HEK293T (cell line): Measurements from ENCODE around the gene SLC17A6.

Experiments
- CTCF ChIA-PET: fragments of 350-600 bp; formaldehyde crosslinking; extraction: SDS; loops from one replicate; lab custom pipeline; 2021; ENCODE audit warnings: antibody characterized with exemption, inconsistent platforms; lab: Yijun Ruan, JAX
- POLR2A ChIA-PET: fragments of 350-600 bp; formaldehyde crosslinking; extraction: SDS; loops from one replicate; lab custom pipeline; 2020; ENCODE audit warnings: antibody characterized with exemption, inconsistent platforms; lab: Yijun Ruan, JAX
- DNase-seq: peaks from one replicate; pipeline ENCODE4 v3.0.0; 2012; ENCODE audit warnings: mixed read lengths; ENCODE audit errors: extremely low spot score
- ARNT ChIP-seq: fragments of 450-650 bp; IDR thresholded peaks from 2 replicates; pipeline ENCODE4 v1.6.1; 2017; ENCODE audit warnings: mild to moderate bottlenecking
- BHLHE40 ChIP-seq: fragments of 450-650 bp; IDR thresholded peaks from 2 replicates; pipeline ENCODE4 v1.6.1; 2016; ENCODE audit warnings: mild to moderate bottlenecking, moderate library complexity, borderline replicate concordance
- CTBP1 ChIP-seq: fragments of 450-650 bp; IDR thresholded peaks from 2 replicates; pipeline ENCODE4 v1.6.1; 2016; ENCODE audit warnings: borderline replicate concordance
- ELF4 ChIP-seq: fragments of 450-650 bp; IDR thresholded peaks from 2 replicates; pipeline ENCODE4 v1.6.1; 2017; ENCODE audit warnings: antibody characterized with exemption
- FOXA1 ChIP-seq: fragments of 450-650 bp; IDR thresholded peaks from 2 replicates; pipeline ENCODE4 v1.6.1; 2016; ENCODE audit warnings: mild to moderate bottlenecking
- FOXK2 ChIP-seq: fragments of 450-650 bp; IDR thresholded peaks from 2 replicates; pipeline ENCODE4 v1.6.1; 2016; ENCODE audit warnings: mild to moderate bottlenecking
- FOXM1 ChIP-seq: fragments of 450-650 bp; IDR thresholded peaks from 2 replicates; pipeline ENCODE4 v1.6.1; 2017; ENCODE audit warnings: mild to moderate bottlenecking, borderline replicate concordance
- HDGF ChIP-seq: fragments of 450-650 bp; IDR thresholded peaks from 2 replicates; pipeline ENCODE4 v1.6.1; 2017; ENCODE audit warnings: antibody characterized with exemption, borderline replicate concordance
- L3MBTL2 ChIP-seq: fragments of 450-650 bp; conservative IDR thresholded peaks from 2 replicates; pipeline ENCODE4 v1.6.1; 2016; ENCODE audit warnings: mild to moderate bottlenecking
- LEF1 ChIP-seq: fragments of 450-650 bp; IDR thresholded peaks from 2 replicates; pipeline ENCODE4 v1.6.1; 2017; ENCODE audit warnings: mild to moderate bottlenecking, borderline replicate concordance
- NFRKB ChIP-seq: fragments of 450-650 bp; IDR thresholded peaks from 2 replicates; pipeline ENCODE4 v1.6.1; 2016; ENCODE audit warnings: mild to moderate bottlenecking, moderate library complexity
- PKNOX1 ChIP-seq: fragments of 450-650 bp; IDR thresholded peaks from 2 replicates; pipeline ENCODE4 v1.6.1; 2016
- SP1 ChIP-seq: fragments of 450-650 bp; IDR thresholded peaks from 2 replicates; pipeline ENCODE4 v1.6.1; 2017
- SUZ12 ChIP-seq: fragments of 450-650 bp; IDR thresholded peaks from 2 replicates; pipeline ENCODE4 v1.6.1; 2016; ENCODE audit warnings: mild to moderate bottlenecking
- TARDBP ChIP-seq: fragments of 450-650 bp; IDR thresholded peaks from 2 replicates; pipeline ENCODE4 v1.6.1; 2016
- ZNF384 ChIP-seq: fragments of 450-650 bp; IDR thresholded peaks from 2 replicates; pipeline ENCODE4 v1.6.1; 2016

Gene SLC17A6

GRCh38 chr11:22407921-22408320 lies 69.7 kb downstream of the SLC17A6 start:
- CTCF ChIA-PET: no interaction called here
- POLR2A ChIA-PET: no interaction called here
- no peak for TF ChIP-seq ARNT
- no peak for TF ChIP-seq CTBP1
- TF ChIP-seq PKNOX1: no peak
- TF ChIP-seq ZNF384: no peak
- TF ChIP-seq FOXA1: no peak
- TF ChIP-seq FOXK2: no peak
- TF ChIP-seq HDGF: no peak
- TF ChIP-seq LEF1: no peak
- TF ChIP-seq ELF4: no peak
- TF ChIP-seq FOXM1: no peak
- no peak for TF ChIP-seq SUZ12
- no peak for TF ChIP-seq BHLHE40
- TF ChIP-seq NFRKB: no peak
- TF ChIP-seq L3MBTL2: no peak
- TF ChIP-seq SP1: no peak
- DNase-seq: no peak

GRCh38 chr11:22415476-22415875 lies 77.3 kb downstream of the SLC17A6 start:
- POLR2A ChIA-PET: no interaction called here
- TF ChIP-seq TARDBP: no peak
- CTCF ChIA-PET: no interaction called here
- no peak for DNase-seq

GRCh38 chr11:22416462-22416861 lies 78.3 kb downstream of the SLC17A6 start:
- no peak for DNase-seq
- no peak for TF ChIP-seq FOXM1
- no peak for TF ChIP-seq FOXK2
- TF ChIP-seq PKNOX1: no peak
- TF ChIP-seq SP1: no peak
- no peak for TF ChIP-seq FOXA1
- no peak for TF ChIP-seq BHLHE40
- no peak for TF ChIP-seq HDGF
- no peak for TF ChIP-seq ELF4
- POLR2A ChIA-PET: no interaction called here
- CTCF ChIA-PET: no interaction called here

GRCh38 chr11:22426915-22427314 lies 88.7 kb downstream of the SLC17A6 start:
- ChIA-PET POLR2A (no interaction called here), CTCF (no interaction called here)
- no peak for DNase-seq
- TF ChIP-seq ZNF384 (no peak), ELF4 (no peak), CTBP1 (no peak), ARNT (no peak), FOXM1 (no peak), NFRKB (no peak), FOXA1 (no peak), LEF1 (no peak)
